Duodenal mucosa (tissue), 2 donors: Measurements from ENCODE around the gene HLA-DOB.

ENCODE experiments used
- H3K27ac ChIP-seq: one replicate; pipeline ENCODE4 v1.7.0; 2013; ENCODE audit warnings: low read depth, low read length
- H3K27me3 ChIP-seq, 2 donors: one replicate each; pipeline ENCODE4 v1.7.0; 2013; ENCODE audit warnings: low read length in 2 of 2, control low read depth in 1 of 2; ENCODE audit not compliant: insufficient read depth in 2 of 2, control insufficient read depth in 1 of 2
- H3K36me3 ChIP-seq, 2 donors: one replicate each; pipeline ENCODE4 v1.7.0; 2013; ENCODE audit warnings: low read length in 2 of 2, control low read depth in 1 of 2; ENCODE audit not compliant: insufficient read depth in 2 of 2, control insufficient read depth in 1 of 2
- H3K4me1 ChIP-seq, 2 donors: one replicate each; pipeline ENCODE4 v1.7.0; 2013; ENCODE audit warnings: low read length in 2 of 2, control low read depth in 1 of 2; ENCODE audit not compliant: insufficient read depth in 2 of 2, control insufficient read depth in 1 of 2
- H3K4me3 ChIP-seq, 2 donors: one replicate each; pipeline ENCODE4 v1.7.0; 2013; ENCODE audit warnings: low read length in 2 of 2, low read depth in 1 of 2
- H3K9ac ChIP-seq, 2 donors: one replicate each; pipeline ENCODE4 v1.7.0; 2013; ENCODE audit warnings: low read length in 2 of 2, low read depth in 1 of 2
- H3K9me3 ChIP-seq, 2 donors: one replicate each; pipeline ENCODE4 v1.7.0; 2013; ENCODE audit warnings: low read length in 2 of 2, control low read depth in 1 of 2; ENCODE audit not compliant: control insufficient read depth in 1 of 2

HLA-DOB gene

GRCh38 chr6:32843331-32843978 lies 26.7 kb upstream of the HLA-DOB start:
- peak overlapping the region; percentile 90 to 99 for H3K4me3 ChIP-seq
- H3K36me3 ChIP-seq = peaks cover 50 to 57% of the 10 kb centered on the region in 2 donors
- H3K27me3 ChIP-seq = no peaks in the 10 kb centered on the region
- peak overlapping the region; percentile 93 for H3K27ac ChIP-seq
- peak overlapping the region; percentile 89 to 97 for H3K9ac ChIP-seq
- H3K4me1 ChIP-seq = peaks cover 32 to 44% of the 10 kb centered on the region in 2 donors
- H3K9me3 ChIP-seq = no peaks in the 10 kb centered on the region

GRCh38 chr6:32842690-32843089 lies 25.9 kb upstream of the HLA-DOB start:
- Histone ChIP-seq H3K4me1 (peaks cover 35 to 39% of the 10 kb centered on the region in 2 donors), H3K9me3 (no peaks in the 10 kb centered on the region), H3K27ac (no peak overlapping the region), H3K27me3 (no peaks in the 10 kb centered on the region), H3K4me3 (peak overlapping the region; percentile 90 to 99), H3K36me3 (peaks cover 43 to 50% of the 10 kb centered on the region in 2 donors), H3K9ac (peak overlapping the region; percentile 89 to 97)

GRCh38 chr6:32842021-32842650 lies 25.3 kb upstream of the HLA-DOB start:
- no peaks in the 10 kb centered on the region for H3K9me3 ChIP-seq
- H3K9ac ChIP-seq = peak overlapping the region; percentile 89 to 97
- H3K27ac ChIP-seq = no peak overlapping the region
- peaks cover 37 to 44% of the 10 kb centered on the region in 2 donors for H3K4me1 ChIP-seq
- no peaks in the 10 kb centered on the region for H3K27me3 ChIP-seq
- H3K36me3 ChIP-seq = peaks cover 38 to 44% of the 10 kb centered on the region in 2 donors
- H3K4me3 ChIP-seq = peak overlapping the region; percentile 90 to 99

GRCh38 chr6:32840604-32841246 lies 23.9 kb upstream of the HLA-DOB start:
- peaks cover 39 to 46% of the 10 kb centered on the region in 2 donors for H3K4me1 ChIP-seq
- H3K36me3 ChIP-seq = peaks cover 30 to 35% of the 10 kb centered on the region in 2 donors
- H3K9me3 ChIP-seq = no peaks in the 10 kb centered on the region
- no peaks in the 10 kb centered on the region for H3K27me3 ChIP-seq
- H3K27ac ChIP-seq = no peak overlapping the region
- no peak overlapping the region for H3K4me3 ChIP-seq
- H3K9ac ChIP-seq = no peak overlapping the region

GRCh38 chr6:32839356-32839755 lies 22.6 kb upstream of the HLA-DOB start:
- H3K27me3 ChIP-seq = no peaks in the 10 kb centered on the region
- peak overlapping the region; percentile 5 for H3K27ac ChIP-seq
- H3K4me3 ChIP-seq = no peak overlapping the region
- H3K9ac ChIP-seq = no peak overlapping the region
- H3K36me3 ChIP-seq = peaks cover 35 to 42% of the 10 kb centered on the region in 2 donors
- peaks cover 29 to 37% of the 10 kb centered on the region in 2 donors for H3K4me1 ChIP-seq
- no peaks in the 10 kb centered on the region for H3K9me3 ChIP-seq

GRCh38 chr6:32838114-32838958 lies 21.5 kb upstream of the HLA-DOB start, which contains the start of gene TAP2:
Gene TAP2 (minus strand): TSS chr6:32838739. CDS start chr6:32838233, 506 bp downstream.
- Histone ChIP-seq H3K9ac (peak within 1 kb of the TSS; percentile 72 to 84), H3K4me1 (peaks cover 29 to 37% of the 10 kb centered on the region in 2 donors), H3K27me3 (no peaks in the 10 kb centered on the region), H3K27ac (peak within 1 kb of the TSS; percentile 91), H3K4me3 (peak within 1 kb of the TSS; percentile 76 to 87), H3K36me3 (peaks cover 37 to 51% of the 10 kb centered on the region in 2 donors), H3K9me3 (no peaks in the 10 kb centered on the region)

GRCh38 chr6:32837651-32838113 lies 20.9 kb upstream of the HLA-DOB start:
- Histone ChIP-seq H3K36me3 (peaks cover 37 to 55% of the 10 kb centered on the region in 2 donors), H3K4me1 (peaks cover 24 to 32% of the 10 kb centered on the region in 2 donors), H3K9me3 (no peaks in the 10 kb centered on the region), H3K27me3 (no peaks in the 10 kb centered on the region), H3K9ac (peak overlapping the region; percentile 72 to 84), H3K4me3 (peak overlapping the region; percentile 76 to 87), H3K27ac (peak overlapping the region; percentile 91)

- H3K9ac ChIP-seq = peak overlapping the region in 1 of 2 donors; percentile 72
- H3K9me3 ChIP-seq = no peaks in the 10 kb centered on the region
- H3K27ac ChIP-seq = no peak overlapping the region
- H3K27me3 ChIP-seq = no peaks in the 10 kb centered on the region
- H3K4me1 ChIP-seq = peaks cover 16 to 24% of the 10 kb centered on the region in 2 donors
- peaks cover 36 to 55% of the 10 kb centered on the region in 2 donors for H3K36me3 ChIP-seq
- peak overlapping the region in 1 of 2 donors; percentile 76 for H3K4me3 ChIP-seq
Observed at GRCh38 chr6:32836873-32837272, 20.1 kb upstream of the HLA-DOB start.

- no peaks in the 10 kb centered on the region for H3K27me3 ChIP-seq
- no peak overlapping the region for H3K27ac ChIP-seq
- H3K4me3 ChIP-seq = no peak overlapping the region
- H3K36me3 ChIP-seq = peaks cover 37 to 55% of the 10 kb centered on the region in 2 donors
- H3K9me3 ChIP-seq = no peaks in the 10 kb centered on the region
- peaks cover 16 to 18% of the 10 kb centered on the region in 2 donors for H3K4me1 ChIP-seq
- H3K9ac ChIP-seq = no peak overlapping the region
Observed at GRCh38 chr6:32835167-32835893, 18.5 kb upstream of the HLA-DOB start.
